ENCODE results near the gene ZNF862.

- TF ChIP-seq, protein P1, sequence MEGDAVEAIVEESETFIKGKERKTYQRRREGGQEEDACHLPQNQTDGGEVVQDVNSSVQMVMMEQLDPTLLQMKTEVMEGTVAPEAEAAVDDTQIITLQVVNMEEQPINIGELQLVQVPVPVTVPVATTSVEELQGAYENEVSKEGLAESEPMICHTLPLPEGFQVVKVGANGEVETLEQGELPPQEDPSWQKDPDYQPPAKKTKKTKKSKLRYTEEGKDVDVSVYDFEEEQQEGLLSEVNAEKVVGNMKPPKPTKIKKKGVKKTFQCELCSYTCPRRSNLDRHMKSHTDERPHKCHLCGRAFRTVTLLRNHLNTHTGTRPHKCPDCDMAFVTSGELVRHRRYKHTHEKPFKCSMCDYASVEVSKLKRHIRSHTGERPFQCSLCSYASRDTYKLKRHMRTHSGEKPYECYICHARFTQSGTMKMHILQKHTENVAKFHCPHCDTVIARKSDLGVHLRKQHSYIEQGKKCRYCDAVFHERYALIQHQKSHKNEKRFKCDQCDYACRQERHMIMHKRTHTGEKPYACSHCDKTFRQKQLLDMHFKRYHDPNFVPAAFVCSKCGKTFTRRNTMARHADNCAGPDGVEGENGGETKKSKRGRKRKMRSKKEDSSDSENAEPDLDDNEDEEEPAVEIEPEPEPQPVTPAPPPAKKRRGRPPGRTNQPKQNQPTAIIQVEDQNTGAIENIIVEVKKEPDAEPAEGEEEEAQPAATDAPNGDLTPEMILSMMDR (IDR thresholded peaks at IDR 0.05), result no peak
- no peak for TF ChIP-seq POLR2AphosphoS5 (IDR thresholded peaks at IDR 0.05)
- TF ChIP-seq POLR2A (IDR thresholded peaks at IDR 0.05), result no peak
Observed at GRCh38 chr7:149794661-149795060, 43.5 kb upstream of the ZNF862 start.

All from stomach (tissue), 4 donors.